Adipocyte (in vitro differentiated cells): ENCODE measurements around the gene SNX12.

Experiments
- DNase-seq: peaks from one replicate; pipeline ENCODE4 v3.0.0-alpha.2; 2015; ENCODE audit warnings: low read depth
- H3K27me3 ChIP-seq: replicated peaks from 2 replicates; pipeline ENCODE4 v1.7.0; 2013; ENCODE audit warnings: mild to moderate bottlenecking, low read length, moderate library complexity; ENCODE audit not compliant: control insufficient read depth, insufficient read depth
- H3K36me3 ChIP-seq: 2 replicates; pipeline ENCODE4 v1.7.0; 2013; ENCODE audit warnings: low read length, mild to moderate bottlenecking, moderate library complexity; ENCODE audit not compliant: control insufficient read depth, insufficient read depth, severe bottlenecking
- H3K4me1 ChIP-seq: 2 replicates; pipeline ENCODE4 v1.7.0; 2013; ENCODE audit warnings: mild to moderate bottlenecking, low read length, moderate library complexity; ENCODE audit not compliant: control insufficient read depth, insufficient read depth
- H3K4me3 ChIP-seq: 2 replicates; pipeline ENCODE4 v1.7.0; 2013; ENCODE audit warnings: mild to moderate bottlenecking, low read length, moderate library complexity
- H3K9ac ChIP-seq: 2 replicates; pipeline ENCODE4 v1.7.0; 2013; ENCODE audit warnings: mild to moderate bottlenecking, low read length, moderate library complexity
- H3K9me3 ChIP-seq: 2 replicates; pipeline ENCODE4 v1.7.0; 2013; ENCODE audit warnings: mild to moderate bottlenecking, low read length, moderate library complexity; ENCODE audit not compliant: control insufficient read depth

The SNX12 gene

DNA sequence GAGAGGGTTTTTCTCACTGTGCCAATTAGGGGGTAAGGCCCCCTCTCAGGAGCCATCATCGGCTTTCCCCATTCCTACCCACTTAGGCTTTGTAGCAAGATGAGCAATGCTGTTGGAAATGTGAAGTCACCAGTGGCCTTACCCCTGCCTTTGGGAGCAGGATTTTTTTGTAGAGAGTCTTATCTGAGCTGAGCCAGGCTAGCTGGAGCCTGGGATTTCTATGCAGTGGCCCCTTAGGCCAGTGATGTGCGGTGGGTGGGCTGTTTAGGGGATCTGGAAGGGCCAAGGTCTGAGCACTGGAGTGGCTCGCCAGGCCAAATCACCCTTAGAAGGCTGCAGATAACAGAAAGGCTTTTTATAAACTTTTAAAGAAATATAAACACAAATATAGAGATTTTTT, 34.2 kb upstream of the SNX12 start:
- H3K4me3 ChIP-seq: no peak overlapping the region
- H3K9ac ChIP-seq: no peak overlapping the region
- no peaks in the 10 kb centered on the region for H3K9me3 ChIP-seq
- no peak for DNase-seq
- no peaks in the 10 kb centered on the region for H3K4me1 ChIP-seq
- H3K27me3 ChIP-seq: peaks cover 28% of the 10 kb centered on the region
- no peaks in the 10 kb centered on the region for H3K36me3 ChIP-seq

DNA sequence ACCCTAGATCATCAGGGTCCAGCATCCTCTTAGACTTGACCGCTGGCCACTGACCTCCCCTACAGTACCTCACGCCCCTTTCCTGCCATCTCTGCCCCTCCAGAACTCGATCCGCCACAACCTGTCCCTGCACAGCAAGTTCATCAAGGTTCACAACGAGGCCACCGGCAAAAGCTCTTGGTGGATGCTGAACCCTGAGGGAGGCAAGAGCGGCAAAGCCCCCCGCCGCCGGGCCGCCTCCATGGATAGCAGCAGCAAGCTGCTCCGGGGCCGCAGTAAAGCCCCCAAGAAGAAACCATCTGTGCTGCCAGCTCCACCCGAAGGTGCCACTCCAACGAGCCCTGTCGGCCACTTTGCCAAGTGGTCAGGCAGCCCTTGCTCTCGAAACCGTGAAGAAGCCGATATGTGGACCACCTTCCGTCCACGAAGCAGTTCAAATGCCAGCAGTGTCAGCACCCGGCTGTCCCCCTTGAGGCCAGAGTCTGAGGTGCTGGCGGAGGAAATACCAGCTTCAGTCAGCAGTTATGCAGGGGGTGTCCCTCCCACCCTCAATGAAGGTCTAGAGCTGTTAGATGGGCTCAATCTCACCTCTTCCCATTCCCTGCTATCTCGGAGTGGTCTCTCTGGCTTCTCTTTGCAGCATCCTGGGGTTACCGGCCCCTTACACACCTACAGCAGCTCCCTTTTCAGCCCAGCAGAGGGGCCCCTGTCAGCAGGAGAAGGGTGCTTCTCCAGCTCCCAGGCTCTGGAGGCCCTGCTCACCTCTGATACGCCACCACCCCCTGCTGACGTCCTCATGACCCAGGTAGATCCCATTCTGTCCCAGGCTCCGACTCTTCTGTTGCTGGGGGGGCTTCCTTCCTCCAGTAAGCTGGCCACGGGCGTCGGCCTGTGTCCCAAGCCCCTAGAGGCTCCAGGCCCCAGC, 32.7 kb upstream of the SNX12 start:
- no peak for DNase-seq
- Histone ChIP-seq H3K9ac (no peak overlapping the region), H3K27me3 (peaks cover 28% of the 10 kb centered on the region), H3K4me1 (no peaks in the 10 kb centered on the region), H3K9me3 (no peaks in the 10 kb centered on the region), H3K4me3 (no peak overlapping the region), H3K36me3 (no peaks in the 10 kb centered on the region)

DNA sequence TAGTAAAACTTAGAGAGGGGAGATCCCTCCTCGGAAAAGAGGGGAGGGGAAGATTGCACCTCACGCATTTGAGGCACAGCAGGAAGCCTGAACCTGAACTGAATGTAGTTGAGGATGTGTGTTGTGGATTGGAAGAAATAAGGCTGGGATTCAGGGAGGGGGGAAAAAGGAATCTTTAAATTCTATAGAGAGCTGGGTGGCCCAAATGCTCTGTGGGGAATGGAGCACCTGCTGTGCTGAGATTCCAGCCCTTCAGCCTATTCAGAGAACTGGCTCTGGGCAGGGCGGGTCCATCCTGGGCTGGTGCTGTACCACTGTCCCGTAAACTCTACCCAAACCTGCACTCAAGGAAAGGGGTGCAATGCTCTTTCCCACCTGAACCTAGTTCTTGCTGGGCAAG, 31.6 kb upstream of the SNX12 start:
- Histone ChIP-seq H3K27me3 (peaks cover 28% of the 10 kb centered on the region), H3K36me3 (no peaks in the 10 kb centered on the region), H3K4me3 (no peak overlapping the region), H3K9me3 (no peaks in the 10 kb centered on the region), H3K4me1 (peaks cover 2% of the 10 kb centered on the region), H3K9ac (no peak overlapping the region)
- no peak for DNase-seq

DNA sequence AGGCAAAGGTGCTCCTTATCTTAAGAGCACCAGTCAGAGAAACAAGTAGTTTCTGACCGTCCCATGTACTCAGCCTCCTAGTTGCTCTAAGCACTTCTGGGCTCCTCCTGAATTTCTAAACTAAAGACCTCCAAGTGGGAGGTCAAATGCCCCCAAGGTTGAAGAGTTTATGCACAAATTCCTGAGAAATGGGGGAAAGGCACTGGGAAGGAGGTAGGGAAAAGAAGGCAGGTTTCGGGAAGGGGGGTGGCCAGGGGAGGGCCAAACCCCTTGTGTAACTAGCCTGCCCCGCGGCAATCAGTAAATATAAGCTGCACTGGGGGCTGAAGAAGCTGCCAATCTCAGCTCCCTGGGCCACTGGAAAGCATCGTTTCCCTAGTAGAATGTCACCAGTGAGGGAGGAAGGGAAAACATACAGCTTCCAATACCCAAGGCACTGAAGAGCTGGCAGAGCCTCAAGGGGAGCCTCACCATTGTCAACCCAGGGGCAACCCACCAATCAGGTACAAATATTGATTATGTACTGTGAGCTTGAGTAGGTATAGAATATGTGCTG, 30.9 kb upstream of the SNX12 start:
- no peak for DNase-seq
- H3K9ac ChIP-seq: no peak overlapping the region
- peaks cover 2% of the 10 kb centered on the region for H3K4me1 ChIP-seq
- H3K9me3 ChIP-seq: no peaks in the 10 kb centered on the region
- H3K36me3 ChIP-seq: no peaks in the 10 kb centered on the region
- H3K4me3 ChIP-seq: no peak overlapping the region
- H3K27me3 ChIP-seq: peaks cover 26% of the 10 kb centered on the region

DNA sequence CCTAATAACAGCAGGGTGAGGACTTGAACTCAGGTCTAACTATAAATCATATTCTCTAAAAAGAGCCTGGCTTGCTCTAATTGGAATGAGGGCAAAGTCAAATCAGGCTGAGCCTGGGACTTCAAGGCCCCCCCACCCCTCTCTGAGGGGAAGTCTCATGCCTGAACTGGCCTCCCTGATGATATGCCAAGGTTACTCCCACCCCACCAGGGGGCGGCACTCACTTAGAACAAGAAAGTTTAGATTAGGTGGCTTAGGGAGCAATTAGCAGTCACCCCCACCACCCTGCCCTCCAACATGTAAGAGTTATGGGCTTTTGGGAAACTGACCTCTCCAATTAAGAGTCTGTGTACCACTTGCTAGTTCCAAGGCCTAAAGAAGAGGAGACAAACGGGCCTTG, 30.2 kb upstream of the SNX12 start:
- H3K9ac ChIP-seq: no peak overlapping the region
- no peaks in the 10 kb centered on the region for H3K9me3 ChIP-seq
- H3K4me1 ChIP-seq: peaks cover 2% of the 10 kb centered on the region
- no peak overlapping the region for H3K4me3 ChIP-seq
- peaks cover 26% of the 10 kb centered on the region for H3K27me3 ChIP-seq
- H3K36me3 ChIP-seq: no peaks in the 10 kb centered on the region
- peak; percentile 59 for DNase-seq

DNA sequence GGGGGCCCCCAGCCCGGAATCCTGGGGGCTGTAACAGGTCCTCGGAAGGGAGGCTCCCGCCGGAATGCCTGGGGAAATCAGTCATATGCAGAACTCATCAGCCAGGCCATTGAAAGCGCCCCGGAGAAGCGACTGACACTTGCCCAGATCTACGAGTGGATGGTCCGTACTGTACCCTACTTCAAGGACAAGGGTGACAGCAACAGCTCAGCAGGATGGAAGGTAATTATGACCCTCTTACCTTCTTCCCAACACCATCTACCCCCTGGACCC, 28.6 kb upstream of the SNX12 start:
- no peaks in the 10 kb centered on the region for H3K9me3 ChIP-seq
- H3K36me3 ChIP-seq: no peaks in the 10 kb centered on the region
- H3K4me1 ChIP-seq: peaks cover 2% of the 10 kb centered on the region
- H3K9ac ChIP-seq: peak overlapping the region; percentile 77
- H3K27me3 ChIP-seq: peaks cover 24% of the 10 kb centered on the region
- peak overlapping the region; percentile 86 for H3K4me3 ChIP-seq
- DNase-seq: no peak

DNA sequence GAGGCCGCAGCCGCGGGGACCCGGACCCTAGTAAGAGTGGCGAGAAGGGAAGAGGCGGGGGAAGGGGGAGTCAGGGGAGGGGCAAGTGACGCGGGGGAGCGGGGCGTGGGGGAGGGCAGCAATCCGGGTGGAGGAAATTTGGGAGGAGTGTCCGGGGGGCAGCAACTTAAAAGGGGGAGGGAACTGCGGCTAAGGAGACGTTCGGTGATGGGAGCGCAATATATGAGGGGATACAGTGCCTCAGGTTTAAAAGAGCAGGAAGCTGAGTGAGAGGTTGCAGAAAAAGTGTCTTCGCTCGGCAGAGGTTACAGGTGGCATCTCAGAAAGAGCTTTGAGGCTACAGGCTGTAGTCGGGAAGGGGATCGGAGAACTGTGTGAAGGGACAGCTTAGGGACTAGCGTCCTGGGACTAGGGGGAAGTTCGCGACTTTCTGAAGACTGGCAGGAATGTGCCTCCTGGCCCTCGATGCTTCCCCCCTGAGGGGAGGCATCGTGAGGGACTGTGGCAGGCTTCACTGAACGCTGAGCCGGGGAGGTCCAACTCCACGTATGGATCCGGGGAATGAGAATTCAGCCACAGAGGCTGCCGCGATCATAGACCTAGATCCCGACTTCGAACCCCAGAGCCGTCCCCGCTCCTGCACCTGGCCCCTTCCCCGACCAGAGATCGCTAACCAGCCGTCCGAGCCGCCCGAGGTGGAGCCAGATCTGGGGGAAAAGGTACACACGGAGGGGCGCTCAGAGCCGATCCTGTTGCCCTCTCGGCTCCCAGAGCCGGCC, 28.0 kb upstream of the SNX12 start:
- Histone ChIP-seq H3K4me1 (peaks cover 2% of the 10 kb centered on the region), H3K9me3 (no peaks in the 10 kb centered on the region), H3K9ac (peak overlapping the region; percentile 77), H3K4me3 (peak overlapping the region; percentile 86), H3K27me3 (peaks cover 18% of the 10 kb centered on the region), H3K36me3 (no peaks in the 10 kb centered on the region)
- DNase-seq: no peak

DNA sequence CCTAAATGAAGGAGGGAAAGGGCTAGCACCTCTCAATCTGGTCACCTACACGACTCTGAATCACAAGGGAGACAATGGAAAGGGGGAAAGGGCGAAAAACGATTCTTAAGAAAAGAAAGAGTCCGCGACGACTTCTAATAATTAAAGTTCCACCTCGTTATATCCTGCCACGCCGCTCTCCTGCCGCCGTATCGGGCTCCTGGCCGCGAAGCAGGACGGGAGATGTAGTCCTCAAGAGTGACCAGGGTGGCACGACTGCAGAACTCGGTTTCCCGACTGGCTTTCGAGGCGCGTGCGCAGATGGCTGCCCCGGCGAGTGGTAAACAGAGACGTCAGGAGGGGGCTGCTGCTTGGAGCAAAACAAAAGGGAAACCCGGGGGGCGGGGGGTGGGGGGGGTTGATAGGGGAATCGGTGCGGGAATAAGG, 27.4 kb upstream of the SNX12 start, which contains the start of gene FOXO4:
TSS of gene FOXO4 (plus strand) at position 297 of the 426 bp plus-strand sequence. CDS start 678 bp downstream, outside the sequence.
- H3K4me1 ChIP-seq: peaks cover 2% of the 10 kb centered on the region
- H3K27me3 ChIP-seq: peaks cover 13% of the 10 kb centered on the region
- H3K36me3 ChIP-seq: no peaks in the 10 kb centered on the region
- H3K4me3 ChIP-seq: peak within 1 kb of the TSS; percentile 86
- no peaks in the 10 kb centered on the region for H3K9me3 ChIP-seq
- peak; percentile 92 for DNase-seq
- H3K9ac ChIP-seq: peak within 1 kb of the TSS; percentile 80

DNA sequence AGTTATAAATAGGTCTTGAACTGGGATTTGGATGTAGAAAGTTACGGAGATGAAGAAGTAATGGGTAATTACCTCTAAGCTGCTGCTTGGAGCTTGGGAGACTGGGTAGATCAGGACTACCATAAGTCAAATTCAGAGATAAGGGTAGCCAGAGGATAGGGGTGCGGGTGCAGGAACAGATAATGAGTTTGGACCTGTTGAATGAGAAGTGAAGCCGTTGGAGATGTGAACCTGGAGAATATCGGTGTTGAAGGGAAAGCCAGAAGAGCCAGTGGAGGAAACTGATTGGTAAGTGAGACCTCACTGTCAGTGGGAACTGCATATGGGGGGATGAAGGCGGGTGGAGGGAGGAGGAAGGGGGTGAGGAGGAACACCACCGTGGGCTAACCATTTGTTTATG, 26.9 kb upstream of the SNX12 start:
- peaks cover 13% of the 10 kb centered on the region for H3K27me3 ChIP-seq
- H3K4me1 ChIP-seq: peaks cover 2% of the 10 kb centered on the region
- no peaks in the 10 kb centered on the region for H3K9me3 ChIP-seq
- peak; percentile 4 for DNase-seq
- H3K4me3 ChIP-seq: peak overlapping the region; percentile 84
- peak overlapping the region; percentile 80 for H3K9ac ChIP-seq
- no peaks in the 10 kb centered on the region for H3K36me3 ChIP-seq

DNA sequence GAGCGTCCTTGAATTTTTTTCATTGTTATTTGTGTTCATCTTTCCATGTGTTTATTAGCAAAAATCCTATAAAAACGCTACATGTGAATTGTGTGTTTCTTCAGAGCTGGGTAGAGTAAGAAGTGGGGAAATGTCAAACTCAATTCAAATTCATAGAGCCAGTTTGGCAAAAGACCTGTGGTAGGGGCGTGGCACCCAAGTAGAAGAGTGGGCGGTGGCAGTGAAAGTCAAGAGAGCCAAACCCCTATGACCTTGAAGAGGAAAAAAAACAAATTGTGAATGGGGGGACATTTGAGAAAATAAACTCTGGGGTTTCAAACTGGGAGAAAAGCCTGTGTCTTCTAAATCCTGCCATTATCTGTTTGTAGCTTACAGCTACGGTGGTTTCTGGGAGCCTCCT, 23.1 kb upstream of the SNX12 start:
- no peak for DNase-seq
- H3K9ac ChIP-seq: no peak overlapping the region
- H3K27me3 ChIP-seq: peaks cover 1% of the 10 kb centered on the region
- H3K36me3 ChIP-seq: no peaks in the 10 kb centered on the region
- no peak overlapping the region for H3K4me3 ChIP-seq
- no peaks in the 10 kb centered on the region for H3K9me3 ChIP-seq
- peaks cover 2% of the 10 kb centered on the region for H3K4me1 ChIP-seq

DNA sequence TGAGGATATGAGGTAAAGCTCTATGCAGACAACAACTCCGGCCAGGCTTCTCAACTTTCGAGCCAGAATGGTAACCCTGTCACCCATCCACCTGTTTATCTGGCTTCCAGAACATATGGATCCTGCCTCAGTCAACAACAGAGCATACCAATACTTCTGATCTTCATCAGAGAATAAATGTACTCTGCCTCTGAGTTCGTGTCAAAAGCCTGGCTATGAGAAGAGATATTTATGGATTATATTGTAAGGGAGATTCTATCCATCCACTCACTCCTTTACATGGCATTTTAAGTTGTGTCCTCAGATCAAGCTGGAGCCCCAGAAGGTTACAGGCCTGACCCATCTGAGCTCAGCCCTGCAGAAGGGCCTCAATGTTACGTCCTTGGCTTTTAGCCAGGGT, 17.8 kb upstream of the SNX12 start:
- H3K9ac ChIP-seq: no peak overlapping the region

More for the DNA sequence above, 17.8 kb upstream of the SNX12 start:
- H3K4me3 ChIP-seq: no peak overlapping the region
- no peak for DNase-seq
- no peaks in the 10 kb centered on the region for H3K36me3 ChIP-seq
- no peaks in the 10 kb centered on the region for H3K4me1 ChIP-seq
- no peaks in the 10 kb centered on the region for H3K9me3 ChIP-seq
- H3K27me3 ChIP-seq: peaks cover 4% of the 10 kb centered on the region
